Activated CD8-positive, alpha-beta T cell treated with anti-CD3 and anti-CD28 coated beads for 36 hours (primary cell): Measurements from ENCODE around the gene MBP. TPM values are rescaled to one million over a fixed set of nuclear protein-coding genes. Genes with fewer than 3 reads are reported as not detected.
A peak's percentile ranks its signal among the peaks of the same experiment; 100 is the strongest.

ENCODE experiments used
- ATAC-seq: fragments of 200-7000 bp; cut with Tn5 transposase; one replicate; pipeline ENCODE4 v1.10.0; 2021; ENCODE audit warnings: mild to moderate bottlenecking, moderate library complexity
- CTCF ChIA-PET: fragments of 350-600 bp; sonication (Branson Sonifier 250); formaldehyde crosslinking; loops from one replicate; lab custom pipeline; 2021; ENCODE audit warnings: antibody characterized with exemption; lab: Charles Lee
- POLR2A ChIA-PET: fragments of 350-600 bp; sonication (Branson Sonifier 250); formaldehyde crosslinking; loops from one replicate; lab custom pipeline; 2021; ENCODE audit warnings: antibody characterized with exemption; lab: Charles Lee
- DNase-seq: peaks from one replicate; pipeline ENCODE4 v3.0.0-alpha.2; 2020
- H3K27ac Mint-ChIP-seq: one replicate; pipeline ENCODE4 v1.8.0; 2021; ENCODE audit warnings: mild to moderate bottlenecking, mixed read lengths
- H3K27me3 Mint-ChIP-seq: one replicate; pipeline ENCODE4 v1.8.0; 2021; ENCODE audit warnings: mixed read lengths
- H3K36me3 Mint-ChIP-seq: one replicate; pipeline ENCODE4 v1.8.0; 2021; ENCODE audit warnings: low read depth, mixed read lengths
- H3K4me1 Mint-ChIP-seq: one replicate; pipeline ENCODE4 v1.8.0; 2021; ENCODE audit warnings: low read depth, mixed read lengths
- H3K4me3 Mint-ChIP-seq: one replicate; pipeline ENCODE4 v1.8.0; 2021; ENCODE audit warnings: mild to moderate bottlenecking, moderate library complexity, mixed read lengths
- H3K9me3 Mint-ChIP-seq: one replicate; pipeline ENCODE4 v1.8.0; 2021; ENCODE audit warnings: mixed read lengths
- intact Hi-C: fragments of 100-400 bp; cut with micrococcal nuclease; formaldehyde crosslinking; loops from one replicate; pipeline ENCODE4 v1.10.0; 2022
- total RNA-seq, 2 experiments: library from RNA; stranded (reverse); gene quantifications; one replicate each; pipeline ENCODE4 v1.2.3, GENCODE V29; 2021
- TF ChIP-seq, protein P1 (sequence below): fragments of 200-600 bp; IDR thresholded peaks from one replicate; pipeline ENCODE4 v1.8.0; 2022; ENCODE audit warnings: antibody characterized with exemption, mild to moderate bottlenecking

The MBP gene
- total RNA-seq, 2 experiments from 2014 or later = 39.9 to 41.5 TPM

DNA sequence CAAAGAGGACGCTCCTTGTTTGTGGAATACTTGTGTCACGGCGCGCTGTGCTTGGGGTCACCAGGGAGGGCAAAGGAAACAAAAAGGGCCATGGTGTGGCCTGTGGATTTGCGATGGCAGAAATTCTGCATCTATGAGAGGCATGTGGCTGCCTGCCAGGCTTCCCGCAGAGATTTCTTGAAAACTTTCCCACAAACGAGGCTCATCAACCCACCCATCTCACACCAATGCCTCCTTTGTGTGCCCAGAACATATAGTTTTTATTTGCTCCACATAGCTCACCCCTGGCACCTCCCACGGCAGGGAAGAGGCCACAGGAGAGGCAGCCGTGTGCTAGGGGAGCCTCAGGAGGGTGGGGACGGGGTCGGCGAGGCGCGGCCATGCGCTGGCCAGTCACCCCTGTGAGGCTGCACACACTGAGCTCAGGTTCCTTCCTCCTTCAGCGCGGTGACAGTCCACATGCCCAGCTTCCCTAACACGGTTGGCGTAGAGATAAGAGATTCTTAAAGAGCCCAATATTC lies 100.3 kb downstream of the MBP start:
- no peak overlapping the region for H3K4me3 Mint-ChIP-seq
- no peak overlapping the region for H3K27ac Mint-ChIP-seq
- no peak for ATAC-seq
- no peak for DNase-seq
- H3K9me3 Mint-ChIP-seq = no peaks in the 10 kb centered on the region
- ChIA-PET POLR2A (no interaction called here), CTCF (interaction anchor here (1.5 to 3.3 kb wide), 2 partner anchors 10 to 32 kb away, joined by 3 to 9 read pairs; no protein-coding TSS in a partner anchor)
- TF ChIP-seq, protein P1, sequence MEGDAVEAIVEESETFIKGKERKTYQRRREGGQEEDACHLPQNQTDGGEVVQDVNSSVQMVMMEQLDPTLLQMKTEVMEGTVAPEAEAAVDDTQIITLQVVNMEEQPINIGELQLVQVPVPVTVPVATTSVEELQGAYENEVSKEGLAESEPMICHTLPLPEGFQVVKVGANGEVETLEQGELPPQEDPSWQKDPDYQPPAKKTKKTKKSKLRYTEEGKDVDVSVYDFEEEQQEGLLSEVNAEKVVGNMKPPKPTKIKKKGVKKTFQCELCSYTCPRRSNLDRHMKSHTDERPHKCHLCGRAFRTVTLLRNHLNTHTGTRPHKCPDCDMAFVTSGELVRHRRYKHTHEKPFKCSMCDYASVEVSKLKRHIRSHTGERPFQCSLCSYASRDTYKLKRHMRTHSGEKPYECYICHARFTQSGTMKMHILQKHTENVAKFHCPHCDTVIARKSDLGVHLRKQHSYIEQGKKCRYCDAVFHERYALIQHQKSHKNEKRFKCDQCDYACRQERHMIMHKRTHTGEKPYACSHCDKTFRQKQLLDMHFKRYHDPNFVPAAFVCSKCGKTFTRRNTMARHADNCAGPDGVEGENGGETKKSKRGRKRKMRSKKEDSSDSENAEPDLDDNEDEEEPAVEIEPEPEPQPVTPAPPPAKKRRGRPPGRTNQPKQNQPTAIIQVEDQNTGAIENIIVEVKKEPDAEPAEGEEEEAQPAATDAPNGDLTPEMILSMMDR = no peak
- H3K4me1 Mint-ChIP-seq = peaks cover 28% of the 10 kb centered on the region
- intact Hi-C loops = no loop called here
- H3K27me3 Mint-ChIP-seq = no peaks in the 10 kb centered on the region
- H3K36me3 Mint-ChIP-seq = peaks cover 34% of the 10 kb centered on the region

- ChIA-PET CTCF (interaction anchor here (1.5 to 3.3 kb wide), 2 partner anchors 9 to 31 kb away, joined by 3 to 9 read pairs; no protein-coding TSS in a partner anchor), POLR2A (interaction anchor here (1.0 kb wide), 1 partner anchor 19 kb away, joined by 3 read pairs; no protein-coding TSS in a partner anchor)
- DNase-seq (no peak), ATAC-seq (no peak)
- no peaks in the 10 kb centered on the region for H3K9me3 Mint-ChIP-seq
- H3K4me3 Mint-ChIP-seq = no peak overlapping the region
- TF ChIP-seq, protein P1 = no peak
- H3K27ac Mint-ChIP-seq = no peak overlapping the region
- intact Hi-C loops = no loop called here
- H3K4me1 Mint-ChIP-seq = peaks cover 25% of the 10 kb centered on the region
- no peaks in the 10 kb centered on the region for H3K27me3 Mint-ChIP-seq
- H3K36me3 Mint-ChIP-seq = peaks cover 31% of the 10 kb centered on the region
Measured at GRCh38 chr18:77031662-77032061, 100.9 kb downstream of the MBP start.

DNA sequence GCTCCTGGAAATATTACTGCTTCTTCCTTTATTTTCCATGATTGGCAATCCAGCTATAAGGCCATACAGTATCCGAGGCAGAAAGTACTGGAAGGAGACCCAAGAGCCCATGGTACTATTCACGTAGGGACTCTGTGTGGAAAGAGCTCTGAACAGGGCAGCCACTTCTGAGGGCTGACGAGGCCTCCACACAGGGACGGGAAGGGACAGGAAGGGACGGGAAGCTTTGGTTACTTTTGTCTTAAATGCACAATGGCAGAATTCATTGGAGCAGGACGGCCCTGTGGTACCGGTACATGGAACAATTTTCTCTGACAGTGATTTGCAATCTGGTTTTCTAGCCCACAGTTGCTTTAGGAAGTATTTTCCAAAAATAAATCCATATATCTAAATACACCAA lies 102.4 kb downstream of the MBP start:
- CTCF ChIA-PET = interaction anchor here (1.1 to 3.3 kb wide), 2 partner anchors 30 to 181 kb away, joined by 3 to 9 read pairs; no protein-coding TSS in a partner anchor

GRCh38 chr18:77025831-77026363 lies 106.7 kb downstream of the MBP start:
- ChIA-PET POLR2A (no interaction called here), CTCF (no interaction called here)
- intact Hi-C loops = no loop called here
- Mint-ChIP-seq H3K27ac (no peak overlapping the region), H3K4me1 (peaks cover 5% of the 10 kb centered on the region), H3K36me3 (peaks cover 15% of the 10 kb centered on the region), H3K27me3 (no peaks in the 10 kb centered on the region), H3K4me3 (no peak overlapping the region), H3K9me3 (no peaks in the 10 kb centered on the region)
- ATAC-seq = no peak
- TF ChIP-seq, protein P1 = no peak
- no peak for DNase-seq

More for the DNA sequence above, 102.4 kb downstream of the MBP start:
- intact Hi-C loops = no loop called here
- peaks cover 25% of the 10 kb centered on the region for H3K36me3 Mint-ChIP-seq
- no peaks in the 10 kb centered on the region for H3K9me3 Mint-ChIP-seq
- DNase-seq (no peak), ATAC-seq (no peak)
- peak overlapping the region; percentile 34 for H3K27ac Mint-ChIP-seq
- no peaks in the 10 kb centered on the region for H3K27me3 Mint-ChIP-seq
- no peak overlapping the region for H3K4me3 Mint-ChIP-seq
- H3K4me1 Mint-ChIP-seq = peaks cover 18% of the 10 kb centered on the region
- TF ChIP-seq, protein P1 = no peak
- POLR2A ChIA-PET = no interaction called here

DNA sequence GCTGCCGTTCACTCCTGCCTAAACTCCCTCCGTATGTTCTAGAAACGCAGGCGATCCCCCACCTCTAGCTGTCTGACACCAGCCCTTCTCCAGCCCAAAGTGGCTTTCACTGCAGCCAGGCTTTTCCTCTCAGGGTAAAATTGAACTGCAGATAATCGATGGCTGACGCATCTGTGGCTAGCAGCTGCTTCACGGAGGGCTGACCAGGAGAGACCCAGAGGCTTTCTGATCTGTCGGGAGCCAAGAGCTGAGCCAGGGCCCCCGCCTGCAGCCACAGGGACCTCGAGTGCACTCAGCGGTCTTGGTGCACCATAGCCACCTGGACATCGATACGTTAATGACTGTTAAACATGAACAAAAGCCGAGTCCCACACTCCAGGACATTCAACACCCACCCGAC lies 107.5 kb downstream of the MBP start:
- DNase-seq (no peak), ATAC-seq (no peak)
- TF ChIP-seq, protein P1 = no peak
- Mint-ChIP-seq H3K27ac (no peak overlapping the region), H3K4me3 (no peak overlapping the region), H3K27me3 (no peaks in the 10 kb centered on the region), H3K36me3 (peaks cover 14% of the 10 kb centered on the region), H3K9me3 (no peaks in the 10 kb centered on the region), H3K4me1 (peaks cover 6% of the 10 kb centered on the region)
- ChIA-PET CTCF (interaction anchor here (0.6 kb wide), 1 partner anchor 45 kb away, joined by 3 read pairs; no protein-coding TSS in a partner anchor), POLR2A (no interaction called here)
- intact Hi-C loops = no loop called here
